Fibroblast of peridontal ligament (primary cell): Measurements from ENCODE around the gene CYB5R4.

Source experiments
- DNase-seq: peaks from one replicate; pipeline ENCODE4 v3.0.0-alpha.2; 2010; ENCODE audit errors: extremely low read depth

Gene CYB5R4

DNA sequence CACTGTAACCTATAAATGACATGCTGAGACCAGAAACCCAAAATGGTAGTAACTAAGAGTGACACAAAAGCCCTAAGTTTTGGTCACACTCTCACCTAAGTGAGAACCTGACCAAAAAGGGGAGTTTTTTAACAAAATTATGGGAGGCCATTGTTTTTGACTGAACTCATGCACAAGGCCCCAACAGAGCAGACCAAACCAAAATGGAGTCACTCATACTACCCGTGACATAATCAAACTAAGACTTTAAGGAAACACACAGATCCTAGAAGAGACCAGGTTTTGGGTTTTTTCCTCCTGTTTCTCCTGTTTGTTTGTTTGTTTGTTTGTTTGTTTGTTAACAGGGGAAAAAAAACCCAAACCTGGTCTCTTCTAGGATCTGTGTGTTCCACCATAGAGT is 124.9 kb downstream of the CYB5R4 start:
- DNase-seq = no peak

DNA sequence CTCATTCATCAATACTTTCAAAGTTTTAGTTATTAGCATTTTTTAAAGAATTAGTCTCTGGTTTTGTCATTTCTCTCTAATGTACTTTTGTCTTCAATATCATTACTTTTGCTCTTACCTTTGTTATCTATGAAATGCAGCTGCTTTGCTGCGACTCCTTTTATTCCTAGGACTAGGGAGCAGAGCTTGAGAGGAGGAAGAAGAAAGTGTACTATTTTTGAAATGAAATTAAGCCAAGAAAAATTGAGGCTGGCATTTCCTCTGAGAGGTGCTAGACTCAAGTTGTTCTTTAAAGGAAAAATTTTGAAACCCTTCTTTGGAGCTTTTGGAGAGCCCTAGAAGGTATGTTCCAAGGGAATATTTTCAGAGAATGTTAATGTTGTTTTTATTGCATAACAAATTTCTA is 125.8 kb downstream of the CYB5R4 start:
- no peak for DNase-seq

DNA sequence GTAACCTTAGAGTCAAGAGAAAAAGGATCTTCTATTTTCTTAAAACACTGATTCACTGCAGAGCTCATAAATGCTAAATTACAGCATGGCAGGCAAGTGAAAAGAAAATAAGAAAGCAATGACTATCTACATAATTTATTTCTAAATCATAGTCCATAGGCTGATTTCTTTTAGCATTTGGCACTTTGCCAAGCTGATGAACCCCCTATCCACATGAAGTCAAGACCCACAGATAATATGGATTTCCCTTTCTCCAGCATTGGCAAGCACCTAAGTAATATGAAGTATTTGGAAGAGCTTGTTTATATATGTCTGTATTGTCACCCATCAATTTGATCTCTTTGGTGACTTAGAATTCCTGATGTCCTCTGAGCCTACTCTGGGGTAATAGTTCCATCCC is 126.2 kb downstream of the CYB5R4 start:
- DNase-seq = no peak

DNA sequence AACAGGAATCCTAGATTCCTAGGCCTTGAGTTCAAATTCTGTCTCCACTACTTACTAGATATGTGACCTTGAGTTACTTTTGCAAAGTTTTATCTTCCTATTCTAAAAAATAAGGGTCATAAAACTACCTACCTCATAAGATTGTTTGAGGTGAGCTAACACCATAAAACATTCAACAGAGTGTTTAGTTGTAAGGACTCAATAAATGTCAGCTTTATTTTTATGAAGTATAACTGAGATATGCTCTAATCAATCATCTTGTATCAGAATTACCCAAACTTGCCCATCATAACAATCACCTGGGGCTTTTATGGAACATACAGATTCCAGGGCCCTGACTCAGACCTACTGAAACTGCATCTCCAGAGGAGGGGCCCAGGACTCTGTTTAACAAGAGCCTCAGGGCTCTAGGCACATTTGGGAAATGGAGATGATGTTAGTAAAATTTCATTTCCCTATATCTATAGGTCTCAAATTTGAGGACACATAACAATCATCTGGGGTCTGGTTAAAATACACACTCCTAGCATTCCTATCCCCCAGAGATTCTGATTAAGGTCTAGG is 138.6 kb downstream of the CYB5R4 start:
- no peak for DNase-seq

DNA sequence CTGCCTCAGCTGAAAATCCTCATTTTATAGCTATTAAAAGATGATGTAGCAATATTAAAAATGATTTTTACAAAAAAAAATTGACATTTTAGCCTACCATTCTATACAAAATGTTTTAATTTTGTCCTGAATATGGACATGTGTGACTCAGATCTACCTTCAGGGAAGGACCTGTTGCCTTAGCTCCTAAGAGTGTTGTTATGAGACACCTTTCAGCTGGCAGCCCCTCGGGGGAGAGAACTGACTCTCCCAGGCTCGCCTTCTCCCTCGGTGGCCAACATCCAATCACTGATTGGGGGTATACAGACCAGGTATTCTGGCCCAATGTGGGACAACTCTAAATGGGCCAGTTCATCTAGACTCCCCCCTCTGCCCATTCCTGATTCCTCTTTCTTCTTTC is 141.6 kb downstream of the CYB5R4 start:
- DNase-seq = no peak

DNA sequence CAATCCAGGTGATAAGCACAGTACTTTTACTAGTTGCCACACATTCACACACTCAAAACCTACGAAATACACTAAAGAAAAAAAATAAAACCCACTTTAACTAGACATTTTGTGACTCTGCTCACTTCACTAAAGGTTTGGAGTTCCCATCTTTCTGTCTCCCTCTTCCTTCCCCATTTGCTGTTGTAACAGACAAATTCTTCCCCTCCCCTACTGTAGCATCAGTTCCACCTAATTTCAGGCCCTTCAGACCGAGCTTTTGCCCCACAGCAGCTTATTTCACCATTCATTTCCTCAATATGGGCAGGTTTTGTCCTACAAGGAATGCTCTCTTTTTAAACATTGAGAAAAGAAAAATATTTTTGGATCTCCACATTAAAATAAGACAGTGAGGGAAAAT is 142.7 kb downstream of the CYB5R4 start:
- no peak for DNase-seq

DNA sequence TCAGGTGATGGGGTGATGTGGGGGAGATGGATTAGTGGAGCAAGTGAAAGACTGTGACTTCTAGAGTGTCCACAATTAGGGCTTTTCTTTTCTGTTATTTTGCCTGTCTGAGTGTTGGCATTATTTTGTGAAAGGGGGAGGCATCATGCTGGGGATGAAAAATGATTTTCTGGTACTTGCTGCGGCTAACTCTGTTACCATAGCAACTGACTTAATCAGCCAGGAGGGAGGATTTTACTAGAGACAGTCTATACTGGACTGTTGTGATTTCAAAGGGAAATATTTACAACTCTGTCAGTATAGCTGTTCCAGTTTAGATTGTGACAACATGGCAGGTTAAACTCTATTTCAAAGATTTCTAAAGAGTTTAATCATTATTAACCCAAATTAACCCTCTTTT is 143.6 kb downstream of the CYB5R4 start:
- no peak for DNase-seq

DNA sequence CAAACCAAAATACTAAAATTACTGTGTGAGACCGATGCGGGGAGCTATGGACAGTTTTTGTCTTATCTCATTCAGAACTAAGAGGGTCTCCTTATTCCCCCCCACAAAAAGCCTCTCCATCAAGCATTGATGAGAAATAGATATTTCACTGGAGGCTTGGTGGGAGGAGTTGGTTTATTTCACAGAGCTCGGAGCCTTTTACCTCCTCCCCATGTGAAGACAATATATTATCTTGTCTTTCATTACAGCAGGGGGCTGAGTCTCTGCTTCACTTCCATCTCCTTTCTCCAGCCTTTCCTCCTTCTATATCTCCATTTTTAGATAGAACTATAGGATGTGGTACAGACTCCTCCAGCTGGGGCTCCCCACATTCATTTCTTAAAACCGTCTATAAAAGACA is 144.2 kb downstream of the CYB5R4 start:
- DNase-seq = no peak

DNA sequence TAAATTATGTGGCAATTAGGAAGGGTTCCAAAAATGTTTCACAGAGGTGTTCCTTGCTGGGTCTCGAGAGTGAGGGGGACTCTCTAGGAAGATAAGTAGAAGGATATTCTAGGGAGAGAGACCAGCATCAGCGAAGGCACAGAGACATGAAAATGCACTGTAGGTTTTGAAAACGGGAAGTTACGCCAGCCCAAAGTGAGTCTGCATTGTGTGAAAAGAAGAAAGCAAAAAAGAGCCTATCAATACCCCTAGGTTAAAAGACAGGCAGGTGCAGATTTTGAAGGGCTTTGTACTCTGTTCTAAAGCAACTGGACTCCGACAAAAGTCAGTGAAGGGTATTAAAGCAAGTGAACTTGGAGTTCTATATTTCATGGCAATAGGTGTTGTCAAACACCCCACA is 148.4 kb downstream of the CYB5R4 start:
- DNase-seq = no peak

DNA sequence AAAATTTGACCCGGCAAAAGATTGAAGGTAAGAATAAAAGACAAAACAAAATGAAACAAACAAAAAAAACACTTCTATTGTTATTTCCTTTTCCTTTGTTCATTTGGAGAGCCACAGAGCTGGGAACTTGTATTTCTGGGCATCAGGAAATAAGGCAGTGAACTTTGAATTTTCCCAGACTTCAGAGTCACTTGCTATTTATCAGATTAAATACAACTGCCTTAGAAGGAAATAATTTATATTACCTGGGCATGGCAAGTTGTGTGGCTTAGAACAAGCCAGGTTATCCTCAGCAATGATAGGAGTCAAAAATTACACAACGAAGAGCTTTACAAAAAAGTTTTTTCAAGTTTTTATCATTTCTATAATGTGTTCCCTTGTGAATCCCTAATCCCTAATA is 153.9 kb downstream of the CYB5R4 start:
- DNase-seq = no peak

DNA sequence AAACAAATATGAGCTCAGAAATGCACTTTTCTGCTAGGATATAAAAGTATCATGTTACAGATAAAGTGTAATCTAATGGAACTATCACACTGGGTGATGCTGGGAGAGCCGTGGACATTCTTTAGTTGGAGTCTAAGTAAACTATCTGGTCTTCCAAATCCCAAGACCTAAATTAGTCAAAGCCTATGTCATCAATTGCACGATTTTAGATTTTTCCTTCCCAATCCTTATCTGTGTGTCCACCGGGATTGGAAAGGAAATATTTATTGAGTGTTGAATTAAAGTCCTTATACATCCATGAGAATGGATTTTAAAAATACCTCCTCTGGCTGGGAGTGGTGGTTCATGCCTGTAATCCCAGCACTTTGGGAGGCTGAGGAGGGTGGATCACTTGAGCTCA is 154.4 kb downstream of the CYB5R4 start:
- DNase-seq = no peak

DNA sequence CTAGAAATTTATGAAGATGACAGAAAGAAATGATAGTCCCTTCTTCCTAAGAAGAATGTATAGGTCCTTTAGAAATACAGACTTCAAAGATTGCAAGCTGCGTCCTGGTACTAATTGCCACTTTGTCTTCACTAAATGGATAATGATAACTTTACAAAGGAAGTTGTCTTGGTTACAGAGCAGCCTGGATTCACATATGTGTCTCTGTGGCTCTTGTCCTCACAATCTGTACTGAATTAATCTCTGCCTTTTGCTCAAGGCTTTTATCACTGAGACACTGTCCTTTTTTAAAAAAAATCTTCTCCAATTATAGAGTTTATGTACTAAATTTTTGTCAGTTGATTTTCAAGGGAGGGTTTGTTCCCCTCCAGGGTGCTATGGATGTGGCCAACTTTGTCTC is 156.5 kb downstream of the CYB5R4 start:
- DNase-seq = no peak
